Endothelial cell of umbilical vein (primary cell): ENCODE measurements around the gene PRM1. TPM values are rescaled to one million over a fixed set of nuclear protein-coding genes. Genes with fewer than 3 reads are reported as not detected.

ENCODE experiments used
- BruUV-seq: library from RNA; stranded (reverse); fragments of 400-500 nt; replicated peaks from 2 replicates; lab custom pipeline; 2021; lab: Mats Ljungman, UMichigan
- CTCF ChIA-PET: fragments of 300-600, 350-600 bp; sonication (Branson Sonifier 250); formaldehyde crosslinking; loops from one replicate; lab custom pipeline; 2021; ENCODE audit warnings: antibody characterized with exemption, inconsistent platforms; lab: Charles Lee
- POLR2A ChIA-PET: fragments of 300-600, 350-600 bp; sonication (Branson Sonifier 250); formaldehyde crosslinking; loops from one replicate; lab custom pipeline; 2021; ENCODE audit warnings: antibody characterized with exemption, inconsistent platforms; lab: Charles Lee
- DNase-seq: peaks from one replicate; pipeline ENCODE4 v3.0.0-alpha.2; 2011; ENCODE audit warnings: low read depth, low spot score
- FAIRE-seq: peaks from 2 replicates; lab custom pipeline; 2011; peaks lifted over from hg19 to GRCh38; lab: Jason Lieb, UNC
- H2AFZ ChIP-seq: 2 replicates; pipeline ENCODE4 v1.6.0; 2012; ENCODE audit warnings: low read depth, low read length, control low read depth, inconsistent platforms
- H3K27ac ChIP-seq: 2 replicates; pipeline ENCODE4 v1.5.1; 2011; ENCODE audit warnings: low read depth, mild to moderate bottlenecking, control low read depth, low read length, moderate library complexity; ENCODE audit not compliant: insufficient read depth
- H3K27me3 ChIP-seq, 2 experiments: 2 replicates each; pipeline versions ENCODE4 v1.6.0 to v1.6.1; 2011; ENCODE audit warnings: low read length in 2 of 2, mixed read lengths in 1 of 2; ENCODE audit not compliant: control insufficient read depth in 2 of 2, insufficient read depth in 2 of 2
- H3K36me3 ChIP-seq, 2 experiments: 2 replicates in 1 of 2; 3 replicates in 1 of 2; pipeline ENCODE4 v1.5.1; 2011; ENCODE audit warnings: low read length in 2 of 2, mild to moderate bottlenecking in 1 of 2, moderate library complexity in 1 of 2; ENCODE audit not compliant: control insufficient read depth in 2 of 2, insufficient read depth in 2 of 2; ENCODE audit errors: extremely low read depth in 1 of 2
- H3K4me1 ChIP-seq: 3 replicates; pipeline ENCODE4 v1.5.1; 2011; ENCODE audit warnings: mild to moderate bottlenecking, low read length; ENCODE audit not compliant: control insufficient read depth, insufficient read depth; ENCODE audit errors: extremely low read depth
- H3K4me2 ChIP-seq: 2 replicates; pipeline ENCODE4 v1.6.1; 2011; ENCODE audit warnings: low read length, control low read depth, mixed read lengths; ENCODE audit not compliant: insufficient read depth
- H3K4me3 ChIP-seq, 3 experiments: fragments of 200-600 bp in 1 of 3; sonication (generic), shearing (Covaris generic) in 1 of 3; replicated peaks in 1 of 3; 2 replicates each; pipeline ENCODE4 v1.5.1; 2011 to 2016; ENCODE audit warnings: control low read depth in 3 of 3, low read length in 3 of 3, mild to moderate bottlenecking in 2 of 3, inconsistent platforms in 1 of 3, low read depth in 1 of 3, moderate library complexity in 1 of 3; ENCODE audit not compliant: insufficient read depth in 1 of 3
- H3K79me2 ChIP-seq: 2 replicates; pipeline ENCODE4 v1.6.0; 2012; ENCODE audit warnings: low read length, inconsistent platforms; ENCODE audit not compliant: control insufficient read depth, insufficient read depth
- H3K9ac ChIP-seq: replicated peaks from 2 replicates; pipeline ENCODE3; 2011; ENCODE audit warnings: low read length, control low read depth; ENCODE audit not compliant: insufficient read depth; ENCODE audit errors: extremely low read depth
- H3K9me1 ChIP-seq: replicated peaks from 3 replicates; pipeline ENCODE4 v1.6.0; 2011; ENCODE audit warnings: mild to moderate bottlenecking, low read length; ENCODE audit not compliant: control insufficient read depth, insufficient read depth; ENCODE audit errors: extremely low read depth
- H3K9me3 ChIP-seq: replicated peaks from 2 replicates; pipeline ENCODE4 v1.5.1; 2012; ENCODE audit warnings: low read length, inconsistent platforms; ENCODE audit not compliant: control insufficient read depth, insufficient read depth
- H4K20me1 ChIP-seq: replicated peaks from 2 replicates; pipeline ENCODE3; 2011; ENCODE audit warnings: mild to moderate bottlenecking, low read length; ENCODE audit not compliant: control insufficient read depth, insufficient read depth; ENCODE audit errors: extremely low read depth
- CTCF ChIP-seq, 2 donors: IDR thresholded peaks; 1 replicate in 1 of 2; 2 replicates in 1 of 2; pipeline ENCODE4 v1.5.1; 2011; ENCODE audit warnings: low read length in 2 of 2, mild to moderate bottlenecking in 2 of 2, moderate library complexity in 2 of 2, control low read depth in 1 of 2, inconsistent platforms in 1 of 2, low read depth in 1 of 2; ENCODE audit not compliant: insufficient read depth in 1 of 2; ENCODE audit errors: extremely low read depth in 1 of 2
- EZH2 ChIP-seq: IDR thresholded peaks from 2 replicates; pipeline ENCODE4 v1.6.1; 2012; ENCODE audit warnings: borderline replicate concordance, low read depth, mild to moderate bottlenecking, moderate library complexity, low read length, inconsistent platforms; ENCODE audit not compliant: severe bottlenecking
- FOS ChIP-seq: IDR thresholded peaks from 2 replicates; pipeline ENCODE4 v1.6.1; 2011; ENCODE audit warnings: mild to moderate bottlenecking, low read length, moderate library complexity, borderline replicate concordance; ENCODE audit not compliant: insufficient read depth
- GATA2 ChIP-seq: IDR thresholded peaks from 2 replicates; pipeline ENCODE4 v1.7.0; 2011; ENCODE audit warnings: low read depth, mild to moderate bottlenecking, moderate library complexity, mixed read lengths, low read length; ENCODE audit not compliant: insufficient read length, insufficient read depth
- JUN ChIP-seq: IDR thresholded peaks from 2 replicates; pipeline ENCODE4 v1.6.1; 2011; ENCODE audit warnings: borderline replicate concordance, low read depth; ENCODE audit not compliant: insufficient read length, insufficient read depth
- MAX ChIP-seq: IDR thresholded peaks from 2 replicates; pipeline ENCODE4 v1.6.1; 2011; ENCODE audit not compliant: insufficient read depth, insufficient read length
- MYC ChIP-seq: IDR thresholded peaks from one replicate; pipeline ENCODE4 v1.6.1; 2011; ENCODE audit warnings: mild to moderate bottlenecking, low read depth, low read length
- POLR2A ChIP-seq: IDR thresholded peaks from 2 replicates; pipeline ENCODE4 v1.6.1; 2012; ENCODE audit warnings: low read depth, mild to moderate bottlenecking, control low read depth, low read length
- POLR2AphosphoS5 ChIP-seq: IDR thresholded peaks from 2 replicates; pipeline ENCODE4 v1.6.1; 2012; ENCODE audit warnings: low read depth, mild to moderate bottlenecking, control low read depth, low read length, moderate library complexity; ENCODE audit not compliant: insufficient read depth
- dilution Hi-C: fragments of 300-500 bp; cut with MboI; formaldehyde crosslinking; loops from one replicate; pipeline ENCODE4 v1.15.0; 2019; ENCODE audit warnings: low sequenced_read_pairs; ENCODE audit not compliant: extremely low pct_ligation_motif_present
- intact Hi-C: fragments of 100-400 bp; cut with micrococcal nuclease; formaldehyde crosslinking; loops from one replicate; pipeline ENCODE4 v1.10.0; 2022
- polyA plus RNA-seq, 4 experiments: library from polyadenylated mRNA; depleted of rRNA in 3 of 4; stranded (reverse) in 3 of 4; unstranded in 1 of 4; fragments of >200 nt; gene quantifications; 2 replicates each; pipeline versions ENCODE4 v1.2.1 to v1.2.3, GENCODE V29; 2011 to 2012; ENCODE audit warnings: missing spikeins in 1 of 4
- total RNA-seq: library from RNA; stranded (reverse); gene quantifications from 2 replicates; pipeline ENCODE4 v1.2.3, GENCODE V29; 2021

Gene PRM1
- total and polyA plus RNA-seq, 2 donors (not counting 3 experiments of a cell fraction or from before 2014, with no cell fraction given) = not detected

GRCh38 chr16:11260596-11260966 is 20.5 kb downstream of the PRM1 start:
- no peak for FAIRE-seq
- POLR2A ChIA-PET = no interaction called here

GRCh38 chr16:11259655-11260595 is 21.2 kb downstream of the PRM1 start:
- CTCF ChIA-PET = interaction anchor here (2.0 to 8.3 kb wide), 3 partner anchors 97 to 292 kb away, joined by 8 to 347 read pairs (median 10); no protein-coding TSS in a partner anchor
- no peak for DNase-seq
- POLR2A ChIA-PET = no interaction called here
- no peaks in the 10 kb centered on the region for H3K9me1 ChIP-seq
- H3K4me2 ChIP-seq = no peak overlapping the region
- dilution Hi-C loops (no loop called here), intact Hi-C loops (loop anchor here (5.0 to 10.0 kb wide), 2 partner anchors 55 to 407 kb away; partner anchors contain the start of gene SNN)
- H3K27me3 ChIP-seq = no peaks in the 10 kb centered on the region
- no peak for FAIRE-seq
- no peaks in the 10 kb centered on the region for H3K9me3 ChIP-seq
- H3K79me2 ChIP-seq = no peaks in the 10 kb centered on the region
- no peak for TF ChIP-seq POLR2A
- TF ChIP-seq POLR2AphosphoS5 = no peak
- TF ChIP-seq GATA2 = no peak
- no peak for TF ChIP-seq MAX
- no peak for TF ChIP-seq FOS
- TF ChIP-seq JUN = no peak
- TF ChIP-seq CTCF (IDR thresholded peaks at IDR 0.05; ENCODE audit: extremely low read depth in 1 of 2, insufficient read depth in 1 of 2, low read depth in 1 of 2, low read length in 2 of 2) = no peak
- TF ChIP-seq EZH2 = no peak
- no peak for TF ChIP-seq MYC
- no peaks in the 10 kb centered on the region for H3K36me3 ChIP-seq
- no peak overlapping the region for H3K9ac ChIP-seq
- no peak overlapping the region for H3K4me3 ChIP-seq
- H4K20me1 ChIP-seq = no peaks in the 10 kb centered on the region
- no peak overlapping the region for H3K27ac ChIP-seq
- peaks cover 10% of the 10 kb centered on the region for H3K4me1 ChIP-seq
- no peak overlapping the region for H2AFZ ChIP-seq
- no TSS peak for BruUV-seq

More at GRCh38 chr16:11260596-11260966, 20.5 kb downstream of the PRM1 start:
- H3K9me1 ChIP-seq = no peaks in the 10 kb centered on the region
- no peak overlapping the region for H3K4me2 ChIP-seq
- intact Hi-C loops = no loop called here
- no peak for TF ChIP-seq POLR2AphosphoS5
- H3K4me3 ChIP-seq = no peak overlapping the region
- peaks cover 5% of the 10 kb centered on the region for H3K4me1 ChIP-seq
- no peak for DNase-seq
- dilution Hi-C loops = no loop called here
- no peaks in the 10 kb centered on the region for H3K27me3 ChIP-seq
- H4K20me1 ChIP-seq = no peaks in the 10 kb centered on the region
- H3K9me3 ChIP-seq = no peaks in the 10 kb centered on the region
- BruUV-seq = no TSS peak
- no peak overlapping the region for H3K27ac ChIP-seq
- no peaks in the 10 kb centered on the region for H3K79me2 ChIP-seq
- CTCF ChIA-PET = interaction anchor here (2.1 to 8.3 kb wide), 2 partner anchors 96 to 293 kb away, joined by 8 to 347 read pairs; no protein-coding TSS in a partner anchor
- H3K9ac ChIP-seq = no peak overlapping the region
- H2AFZ ChIP-seq = no peak overlapping the region
- no peaks in the 10 kb centered on the region for H3K36me3 ChIP-seq
